HG03095 (cell line): ENCODE data around the gene FARP1.

Source experiments
- ATAC-seq: cut with Tn5 transposase; IDR thresholded peaks from one replicate; pipeline ENCODE4 v1.9.1; 2021; ENCODE audit warnings: moderate library complexity; ENCODE audit not compliant: unreplicated experiment

The FARP1 gene

GRCh38 chr13:98322091-98322718 lies 179.3 kb downstream of the FARP1 start:
- no peak for ATAC-seq

GRCh38 chr13:98324105-98324504 lies 181.2 kb downstream of the FARP1 start:
- no peak for ATAC-seq

GRCh38 chr13:98325724-98326123 lies 182.8 kb downstream of the FARP1 start:
- ATAC-seq: no peak

GRCh38 chr13:98326291-98326690 lies 183.4 kb downstream of the FARP1 start:
- ATAC-seq: no peak

GRCh38 chr13:98327371-98328270 lies 184.7 kb downstream of the FARP1 start:
- no peak for ATAC-seq

- ATAC-seq: no peak
Measured at GRCh38 chr13:98328511-98328910, 185.6 kb downstream of the FARP1 start.

- no peak for ATAC-seq
Measured at GRCh38 chr13:98332222-98332621, 189.3 kb downstream of the FARP1 start.

GRCh38 chr13:98332691-98333090 lies 189.8 kb downstream of the FARP1 start:
- no peak for ATAC-seq

GRCh38 chr13:98333486-98333885 lies 190.6 kb downstream of the FARP1 start:
- ATAC-seq: no peak

- no peak for ATAC-seq
Measured at GRCh38 chr13:98334620-98335205, 191.8 kb downstream of the FARP1 start.

- ATAC-seq: no peak
Measured at GRCh38 chr13:98335721-98336120, 192.8 kb downstream of the FARP1 start.

GRCh38 chr13:98338310-98338709 lies 195.4 kb downstream of the FARP1 start:
- no peak for ATAC-seq

GRCh38 chr13:98339684-98340425 lies 197.0 kb downstream of the FARP1 start:
- no peak for ATAC-seq

GRCh38 chr13:98342953-98343352 lies 200.1 kb downstream of the FARP1 start:
- no peak for ATAC-seq

- ATAC-seq: no peak
Measured at GRCh38 chr13:98343461-98343860, 200.6 kb downstream of the FARP1 start.

- no peak for ATAC-seq
Measured at GRCh38 chr13:98344392-98344791, 201.5 kb downstream of the FARP1 start.

GRCh38 chr13:98345107-98345935 lies 202.4 kb downstream of the FARP1 start:
- no peak for ATAC-seq

- no peak for ATAC-seq
Measured at GRCh38 chr13:98346904-98347636, 204.2 kb downstream of the FARP1 start.

- ATAC-seq: no peak
Measured at GRCh38 chr13:98347756-98348155, 204.9 kb downstream of the FARP1 start.
